GM18517 (cell line): ENCODE results near the gene ABTB2.

Experiments
- ATAC-seq: cut with Tn5 transposase; IDR thresholded peaks from one replicate; pipeline ENCODE4 v1.9.1; 2021; ENCODE audit warnings: mild to moderate bottlenecking, moderate library complexity; ENCODE audit not compliant: unreplicated experiment

ABTB2 gene

DNA sequence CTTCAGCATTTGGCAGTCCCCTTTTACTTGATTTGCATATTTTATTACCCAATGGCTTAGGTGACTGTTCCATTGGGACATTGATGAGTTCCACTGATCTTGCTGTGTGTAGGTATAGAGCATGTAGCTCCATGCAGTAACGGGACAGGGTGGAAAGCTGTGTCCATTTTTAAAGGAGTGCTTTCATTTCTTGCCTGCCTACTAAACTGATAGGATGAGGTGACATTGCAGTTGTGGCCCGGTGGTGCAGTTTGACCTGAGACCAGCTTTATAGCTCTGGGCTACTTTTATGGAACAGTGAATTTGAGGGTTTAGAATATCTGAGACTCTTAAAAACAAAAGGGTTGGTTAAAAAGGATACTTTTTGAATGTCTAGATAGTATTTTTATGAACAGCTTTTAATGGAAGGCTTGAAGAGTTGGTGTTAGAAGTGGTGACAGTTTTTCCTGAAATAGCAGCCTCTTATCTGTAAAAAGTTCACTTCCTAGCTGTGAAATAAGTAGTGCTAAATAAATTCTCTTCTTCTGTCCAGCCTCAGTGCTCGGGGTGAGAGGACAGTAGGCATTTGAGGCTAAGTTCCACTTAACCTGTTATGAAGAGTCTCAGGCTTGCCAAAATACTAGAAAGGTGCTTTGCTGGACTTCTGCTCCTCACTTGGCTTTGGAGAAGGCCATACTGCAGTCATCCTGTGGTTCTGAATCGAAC lies 225.4 kb downstream of the ABTB2 start:
- no peak for ATAC-seq

DNA sequence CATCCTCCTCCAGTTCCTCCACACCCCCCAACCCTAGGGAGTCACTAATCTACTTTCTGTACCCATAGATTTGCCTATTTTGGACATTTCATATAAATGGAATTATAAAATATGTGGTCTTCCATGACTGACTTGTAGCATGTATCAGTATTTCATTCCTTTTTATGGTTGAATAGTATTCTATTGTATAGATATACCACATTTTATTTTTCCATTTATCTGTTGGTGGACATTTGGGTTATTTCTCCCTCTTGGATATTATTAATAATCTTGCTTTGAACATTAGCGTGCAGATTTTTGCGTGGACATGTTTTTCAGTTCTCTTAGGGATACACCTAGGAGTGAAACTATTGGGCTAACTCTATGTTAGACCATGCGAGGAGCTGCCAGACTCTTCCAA lies 229.0 kb downstream of the ABTB2 start:
- no peak for ATAC-seq

DNA sequence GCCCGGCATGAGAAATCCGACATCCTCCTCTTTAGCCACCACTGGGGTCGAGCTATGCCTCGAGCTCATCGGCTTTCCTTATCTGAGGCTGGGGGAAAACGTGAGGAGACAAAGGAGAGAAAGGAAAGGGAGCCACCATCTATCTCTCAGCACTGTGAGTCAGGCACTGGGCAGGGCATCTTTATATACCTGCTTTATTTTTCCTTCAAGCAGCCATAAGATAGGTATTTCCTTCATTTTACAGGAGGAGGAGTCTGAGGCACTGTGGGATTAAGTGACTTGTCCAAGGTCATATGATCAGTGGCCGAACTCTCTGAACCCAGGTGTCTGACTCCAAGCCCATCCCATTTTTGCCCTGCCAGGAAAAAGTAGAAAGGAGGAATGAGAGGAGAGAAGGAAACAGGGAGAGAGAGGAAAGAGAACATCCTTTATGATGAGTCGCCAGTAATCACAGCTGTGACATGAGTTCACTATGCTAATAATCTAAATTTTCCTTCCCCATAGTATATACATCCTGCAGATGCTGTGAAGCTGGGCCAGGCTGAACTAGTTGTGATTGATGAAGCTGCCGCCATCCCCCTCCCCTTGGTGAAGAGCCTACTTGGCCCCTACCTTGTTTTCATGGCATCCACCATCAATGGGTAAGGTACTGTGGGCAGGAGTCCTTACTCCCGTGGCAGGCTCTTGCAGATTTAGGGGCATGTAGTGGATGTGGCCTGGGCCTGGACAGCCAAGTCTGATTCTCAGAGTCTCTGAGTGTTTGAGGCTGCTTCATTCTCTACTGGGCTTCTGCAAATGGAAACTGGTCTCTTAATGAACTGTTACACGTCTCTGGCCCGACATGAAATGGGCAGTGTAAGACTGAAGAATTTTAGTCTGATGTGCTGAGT lies 230.6 kb downstream of the ABTB2 start:
- ATAC-seq, result no peak

DNA sequence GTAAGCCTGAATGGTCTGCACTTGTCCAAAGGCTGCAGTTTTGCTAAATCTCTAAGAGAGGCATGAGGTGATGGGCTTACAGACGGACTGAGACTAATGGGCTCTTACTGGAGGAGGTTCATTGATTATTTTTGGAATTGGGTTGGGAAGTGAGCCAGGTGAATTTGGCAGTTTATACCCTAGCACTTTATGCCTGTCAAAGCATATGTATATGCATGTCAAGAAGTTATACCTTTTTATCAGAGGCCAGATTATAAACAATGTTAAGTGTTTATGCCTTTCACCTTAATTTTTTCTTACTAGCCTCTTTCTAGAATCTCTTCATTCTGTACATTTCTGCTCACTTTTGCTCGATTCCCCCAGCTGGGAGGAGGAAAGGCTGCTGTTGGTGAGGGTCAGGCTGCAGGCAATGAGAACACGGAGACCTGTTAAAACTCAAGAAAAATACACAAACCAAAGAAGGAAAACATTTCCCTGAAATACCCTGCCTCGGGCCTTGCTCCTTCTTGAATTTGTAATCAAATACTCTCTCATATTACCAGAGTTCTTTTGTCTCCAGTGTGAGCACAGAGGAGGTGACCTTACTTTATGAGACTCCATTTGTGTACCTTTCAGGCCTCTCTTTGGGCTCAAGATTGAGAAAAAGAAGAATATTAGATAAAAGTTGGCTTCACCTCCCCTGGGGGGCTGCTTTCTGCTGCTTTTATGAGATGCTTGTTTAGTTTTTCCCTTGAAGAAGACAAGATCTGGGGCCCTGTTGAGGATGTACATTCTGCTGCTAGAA lies 232.7 kb downstream of the ABTB2 start:
- no peak for ATAC-seq

- ATAC-seq, result no peak
Observed at GRCh38 chr11:34120651-34121050, 237.2 kb downstream of the ABTB2 start.

DNA sequence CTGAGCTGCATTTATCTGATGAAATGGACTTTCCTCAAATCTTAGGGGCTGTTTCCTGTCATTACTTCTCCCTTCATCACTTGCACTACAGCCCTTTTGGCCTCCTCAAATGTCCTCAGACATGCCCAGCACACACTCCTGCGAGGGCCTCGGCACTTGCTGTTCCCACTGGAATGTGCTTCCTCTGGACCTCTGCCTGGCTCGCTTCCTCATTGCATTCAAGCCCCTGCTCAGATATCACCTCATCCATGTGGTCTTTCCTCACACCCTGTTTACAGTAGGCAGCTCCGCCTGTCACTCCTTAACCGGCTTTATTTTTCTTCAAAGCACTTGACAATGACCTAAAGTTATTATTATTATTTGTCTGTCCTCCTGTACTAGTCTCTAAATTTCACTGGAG lies 243.3 kb downstream of the ABTB2 start:
- ATAC-seq, result no peak

DNA sequence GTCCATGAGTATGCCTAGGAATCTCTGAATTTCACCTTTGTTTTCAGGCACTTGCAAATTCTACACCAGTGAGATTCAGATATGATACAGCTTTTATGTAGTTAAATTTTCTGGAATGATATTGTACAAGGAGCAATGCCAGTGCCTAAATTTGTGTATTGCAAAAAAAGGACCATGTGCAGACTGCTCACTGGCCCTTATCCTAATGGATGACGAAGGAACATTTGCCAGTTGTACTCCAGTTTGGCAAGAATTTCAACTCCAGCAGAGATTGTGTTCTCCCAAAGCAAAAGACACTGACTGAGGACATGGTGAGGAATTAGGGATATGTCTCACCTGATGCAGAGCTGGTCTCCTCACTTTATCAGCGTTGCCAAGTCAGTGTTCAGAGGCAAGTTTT lies 243.8 kb downstream of the ABTB2 start:
- ATAC-seq, result no peak

- ATAC-seq, result no peak
Observed at GRCh38 chr11:34111722-34112270, 246.0 kb downstream of the ABTB2 start.

GRCh38 chr11:34105957-34106504 lies 251.8 kb downstream of the ABTB2 start:
- no peak for ATAC-seq

DNA sequence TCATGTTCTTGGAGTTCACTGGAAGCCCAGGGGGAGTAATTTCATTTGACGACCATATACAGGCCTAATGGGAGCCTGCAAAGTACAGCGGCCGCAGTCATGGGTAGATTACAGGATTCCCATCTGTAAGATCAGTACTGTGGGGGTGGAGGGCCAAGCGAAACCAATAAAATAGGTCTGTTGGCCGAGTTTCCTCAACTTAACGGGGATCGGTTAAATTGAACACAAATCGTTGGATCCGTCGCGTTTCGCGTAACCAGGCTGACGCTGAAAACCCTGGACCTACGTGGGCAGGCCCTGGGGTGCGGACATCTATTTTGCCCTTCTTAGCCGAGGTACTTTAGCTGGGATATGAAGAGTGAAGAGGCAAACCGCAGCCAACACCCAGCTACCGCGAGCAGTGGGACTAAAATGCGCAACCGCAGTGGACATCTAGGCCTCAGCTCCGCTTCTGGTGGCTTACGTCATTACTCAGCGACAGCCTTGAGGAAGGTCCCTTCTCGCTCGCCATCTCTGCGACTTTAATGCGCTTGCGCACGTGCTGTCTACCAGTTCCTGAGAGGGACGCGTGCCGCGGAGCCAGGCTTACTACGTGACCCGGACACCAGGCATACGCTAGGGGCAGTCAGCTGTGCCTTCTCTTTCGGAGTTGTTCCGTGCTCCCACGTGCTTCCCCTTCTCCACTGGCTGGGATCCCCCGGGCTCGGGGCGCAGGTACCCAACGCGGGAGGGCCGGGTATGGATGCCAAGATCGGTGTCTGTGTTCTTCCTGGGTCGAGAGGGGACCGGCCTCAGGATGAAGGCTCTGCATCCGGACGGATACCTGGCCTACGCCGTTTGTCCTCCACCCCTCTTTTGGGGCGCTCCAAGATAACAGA lies 252.5 kb downstream of the ABTB2 start, which contains the start of gene NAT10:
NAT10 (plus strand) TSS at position 551 of the 878 bp plus-strand sequence. CDS start 2,597 bp downstream, outside the sequence.
- peak; percentile 91 for ATAC-seq

- ATAC-seq, result no peak
Observed at GRCh38 chr11:34104680-34105078, 253.1 kb downstream of the ABTB2 start.
